Esophagus (tissue), 2 donors: Measurements from ENCODE around the gene UTRN. TPM values are rescaled to one million over a fixed set of nuclear protein-coding genes. Genes with fewer than 3 reads are reported as not detected.

ENCODE experiments used
- H3K27ac ChIP-seq, 2 donors: one replicate each; pipeline ENCODE4 v1.5.1; 2013; ENCODE audit warnings: low read depth in 2 of 2, mild to moderate bottlenecking in 2 of 2, inconsistent platforms in 1 of 2, low read length in 1 of 2, moderate library complexity in 1 of 2
- H3K27me3 ChIP-seq, 2 donors: one replicate each; pipeline ENCODE4 v1.6.1; 2013; ENCODE audit warnings: low read length in 2 of 2, control low read depth in 1 of 2, mild to moderate bottlenecking in 1 of 2; ENCODE audit not compliant: insufficient read depth in 2 of 2, control insufficient read depth in 1 of 2
- H3K36me3 ChIP-seq, 2 donors: one replicate each; pipeline ENCODE4 v1.6.1; 2013; ENCODE audit warnings: low read length in 1 of 2; ENCODE audit not compliant: control insufficient read depth in 2 of 2, insufficient read depth in 2 of 2
- H3K4me1 ChIP-seq, 2 donors: one replicate each; pipeline ENCODE4 v1.6.1; 2013; ENCODE audit warnings: low read length in 1 of 2; ENCODE audit not compliant: control insufficient read depth in 2 of 2, insufficient read depth in 2 of 2
- H3K4me3 ChIP-seq, 2 donors: one replicate each; pipeline ENCODE4 v1.5.1; 2013; ENCODE audit warnings: low read length in 2 of 2, mild to moderate bottlenecking in 2 of 2, low read depth in 1 of 2, moderate library complexity in 1 of 2
- H3K9me3 ChIP-seq, 2 donors: one replicate each; pipeline ENCODE4 v1.6.1; 2013; ENCODE audit warnings: mild to moderate bottlenecking in 2 of 2, low read depth in 1 of 2, low read length in 1 of 2, moderate library complexity in 1 of 2; ENCODE audit not compliant: control insufficient read depth in 2 of 2, insufficient read depth in 1 of 2
- WGBS, 2 donors: extraction: QIAGEN DNeasy Blood & Tissue Kit; methylation state at CpG; one replicate each; pipeline ENCODE4 v1.1.7; 2013; 5-methylcytosine and 5-hydroxymethylcytosine counted together
- polyA plus RNA-seq, 2 donors: library from polyadenylated mRNA; stranded (reverse); fragments of 200-250 nt; gene quantifications; one replicate each; pipeline ENCODE4 v1.2.3, GENCODE V29; 2013
- donor health status: healthy with polysubstance abuse.
- donor health status: Bipolar disorder and iron deficiency.

The UTRN gene
- polyA plus RNA-seq, 2 donors, result 9.3 to 9.8 TPM

GRCh38 chr6:144332177-144332576 is 47.0 kb downstream of the UTRN start:
- Histone ChIP-seq H3K9me3 (no peaks in the 10 kb centered on the region), H3K4me3 (no peak overlapping the region), H3K4me1 (peaks cover 4 to 17% of the 10 kb centered on the region in 2 donors), H3K27ac (peak overlapping the region in 1 of 2 donors; percentile 35), H3K36me3 (no peaks in the 10 kb centered on the region), H3K27me3 (no peaks in the 10 kb centered on the region)
- 85 to 87% methylated on average over 3 of the region's 3 CpGs for WGBS, 2 donors

DNA sequence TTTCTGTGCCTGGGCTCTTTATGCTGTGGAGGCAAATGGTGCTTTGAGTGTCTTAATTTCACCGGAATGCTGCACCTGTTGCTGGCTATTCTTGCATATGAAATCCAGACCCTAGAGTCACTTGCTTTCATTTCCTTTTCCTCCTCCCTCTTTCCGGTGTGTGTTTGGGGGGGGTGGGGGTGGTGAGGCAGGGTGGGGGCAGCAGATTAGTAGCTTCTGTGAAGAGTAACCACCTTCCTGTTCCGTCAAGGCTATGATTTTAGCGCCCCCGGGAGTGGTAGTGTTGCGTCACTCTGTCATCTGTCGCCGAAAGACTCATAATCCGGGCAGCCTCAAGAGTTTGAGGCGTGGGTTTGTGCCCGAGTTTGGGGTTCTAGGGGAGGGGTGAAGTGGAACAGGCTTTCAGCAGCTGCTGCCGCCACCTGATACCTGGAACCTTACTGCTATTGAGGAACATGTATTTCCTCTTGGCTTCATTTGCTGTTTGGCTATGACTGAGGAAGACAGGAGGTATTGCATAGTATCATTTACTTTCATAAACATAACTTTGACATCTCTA is 49.1 kb downstream of the UTRN start:
- H3K27me3 ChIP-seq, result no peaks in the 10 kb centered on the region
- WGBS, 2 donors, result 30 to 34% methylated on average over 12 of the region's 12 CpGs
- H3K4me1 ChIP-seq, result peaks cover 4 to 17% of the 10 kb centered on the region in 2 donors
- peak overlapping the region in 1 of 2 donors; percentile 40 for H3K4me3 ChIP-seq
- no peaks in the 10 kb centered on the region for H3K36me3 ChIP-seq
- H3K27ac ChIP-seq, result peak overlapping the region; percentile 45 to 47
- H3K9me3 ChIP-seq, result no peaks in the 10 kb centered on the region

Other genes starting within 250 kb of the UTRN start
- 100 to 1,000 TPM in 1 of 2 donors, 10 to 100 TPM in 1; 65.5 to 206 TPM for gene SF3B5, start 189.8 kb upstream of the UTRN start, polyA plus RNA-seq
- 1 to 10 TPM; 3.9 to 7.1 TPM for gene STX11, start 134.8 kb upstream of the UTRN start, polyA plus RNA-seq